Uterus (tissue), 2 donors: ENCODE measurements around the gene CPE.

ENCODE experiments used
- CTCF ChIP-seq, 4 experiments: fragments of 200-600 bp in 2 of 4; fragments of 450-650 bp in 2 of 4; sonication (generic) in 2 of 4; IDR thresholded peaks; one replicate each; pipeline ENCODE4 v1.5.1; 2016 to 2019; ENCODE audit warnings: antibody characterized with exemption in 4 of 4, mild to moderate bottlenecking in 2 of 4, moderate library complexity in 1 of 4
- POLR2A ChIP-seq, 2 donors: fragments of 450-650 bp; IDR thresholded peaks; one replicate each; pipeline ENCODE4 v1.6.1; 2016; ENCODE audit warnings: antibody characterized with exemption in 2 of 2, mild to moderate bottlenecking in 1 of 2, moderate library complexity in 1 of 2

- no peak for TF ChIP-seq CTCF (IDR thresholded peaks at IDR 0.05)
- no peak for TF ChIP-seq POLR2A (IDR thresholded peaks at IDR 0.05)
Measured at GRCh38 chr4:165461159-165461821, 82.5 kb downstream of the CPE start.
